IMR-90 (cell line): Measurements from ENCODE around the gene TFIP11. TPM values are rescaled to one million over a fixed set of nuclear protein-coding genes. Genes with fewer than 3 reads are reported as not detected.

Source experiments
- ATAC-seq: fragments of 200-7000 bp; cut with Tn5 transposase; 2 replicates; pipeline ENCODE4 v1.9.1; 2020; ENCODE audit warnings: low read depth, mild to moderate bottlenecking, moderate library complexity
- BruUV-seq: library from RNA; stranded (reverse); fragments of 400-500 nt; replicated peaks from 2 replicates; lab custom pipeline; 2021; lab: Mats Ljungman, UMichigan
- CTCF ChIA-PET: fragments of 300-600 bp; formaldehyde crosslinking; extraction: SDS; loops from one replicate; lab custom pipeline; 2021; ENCODE audit warnings: antibody characterized with exemption; lab: Yijun Ruan, JAX
- POLR2A ChIA-PET: fragments of 300-600 bp; sonication (Branson Sonifier 250); formaldehyde crosslinking; loops from one replicate; lab custom pipeline; 2022; ENCODE audit warnings: antibody characterized with exemption; ENCODE audit not compliant: unreplicated experiment; lab: Charles Lee
- DNase-seq: peaks from one replicate; pipeline ENCODE4 v3.0.0; 2013
- H2AFZ ChIP-seq: replicated peaks from 2 replicates; pipeline ENCODE3; 2013; ENCODE audit warnings: low read length, mild to moderate bottlenecking; ENCODE audit not compliant: poor library complexity
- H2AK5ac ChIP-seq: 2 replicates; pipeline ENCODE4 v1.6.1; 2013; ENCODE audit warnings: low read depth, low read length, inconsistent platforms
- H2AK9ac ChIP-seq: replicated peaks from 2 replicates; pipeline ENCODE3; 2013; ENCODE audit warnings: mild to moderate bottlenecking, low read depth, low read length, moderate library complexity; ENCODE audit not compliant: poor library complexity
- H2BK120ac ChIP-seq: 2 replicates; pipeline ENCODE4 v1.6.1; 2013; ENCODE audit warnings: low read depth, low read length, inconsistent platforms
- H2BK15ac ChIP-seq: 3 replicates; pipeline ENCODE4 v1.6.1; 2013; ENCODE audit warnings: low read depth, low read length, inconsistent platforms
- H2BK20ac ChIP-seq: 2 replicates; pipeline ENCODE4 v1.6.1; 2013; ENCODE audit warnings: low read depth, mild to moderate bottlenecking, inconsistent platforms, low read length, moderate library complexity
- H2BK5ac ChIP-seq: 2 replicates; pipeline ENCODE4 v1.6.1; 2013; ENCODE audit warnings: mild to moderate bottlenecking, low read depth, low read length, inconsistent platforms; ENCODE audit not compliant: poor library complexity, severe bottlenecking
- H3K14ac ChIP-seq: replicated peaks from 2 replicates; pipeline ENCODE4 v1.6.1; 2013; ENCODE audit warnings: low read depth, low read length, inconsistent platforms
- H3K18ac ChIP-seq: 2 replicates; pipeline ENCODE4 v1.6.1; 2013; ENCODE audit warnings: low read depth, low read length, control low read depth
- H3K23ac ChIP-seq: 2 replicates; pipeline ENCODE4 v1.6.1; 2013; ENCODE audit warnings: low read depth, low read length, inconsistent platforms
- H3K27ac ChIP-seq: 2 replicates; pipeline ENCODE4 v1.5.1; 2013; ENCODE audit warnings: mild to moderate bottlenecking, control low read depth, low read length; ENCODE audit not compliant: insufficient read depth
- H3K27me3 ChIP-seq: 2 replicates; pipeline ENCODE4 v1.6.1; 2013; ENCODE audit warnings: low read length; ENCODE audit not compliant: control insufficient read depth, insufficient read depth
- H3K36me3 ChIP-seq: 2 replicates; pipeline ENCODE4 v1.6.1; 2013; ENCODE audit warnings: low read length, mixed read lengths; ENCODE audit not compliant: control insufficient read depth, insufficient read depth
- H3K4ac ChIP-seq: 2 replicates; pipeline ENCODE4 v1.6.1; 2013; ENCODE audit warnings: low read depth, low read length, inconsistent platforms
- H3K4me1 ChIP-seq: 2 replicates; pipeline ENCODE4 v1.6.1; 2013; ENCODE audit warnings: low read length, mixed read lengths; ENCODE audit not compliant: control insufficient read depth, insufficient read depth
- H3K4me2 ChIP-seq: 2 replicates; pipeline ENCODE4 v1.6.1; 2013; ENCODE audit warnings: low read depth, mild to moderate bottlenecking, control low read depth, low read length, moderate library complexity
- H3K4me3 ChIP-seq: 2 replicates; pipeline ENCODE4 v1.5.1; 2013; ENCODE audit warnings: low read depth, mild to moderate bottlenecking, control low read depth, low read length, moderate library complexity; ENCODE audit not compliant: insufficient read depth
- H3K56ac ChIP-seq: 2 replicates; pipeline ENCODE4 v1.6.1; 2013; ENCODE audit warnings: low read length, inconsistent platforms; ENCODE audit not compliant: insufficient read depth; ENCODE audit errors: extremely low read depth
- H3K79me1 ChIP-seq, 2 experiments: 2 replicates each; pipeline ENCODE4 v1.6.1; 2013; ENCODE audit warnings: low read length in 2 of 2, inconsistent platforms in 1 of 2, low read depth in 1 of 2
- H3K9ac ChIP-seq: 2 replicates; pipeline ENCODE4 v1.6.1; 2013; ENCODE audit warnings: low read depth, low read length, control low read depth
- H3K9me1 ChIP-seq: 2 replicates; pipeline ENCODE4 v1.6.1; 2013; ENCODE audit warnings: low read length, inconsistent platforms; ENCODE audit not compliant: insufficient read depth
- H3K9me3 ChIP-seq: 2 replicates; pipeline ENCODE4 v1.6.1; 2013; ENCODE audit warnings: low read length; ENCODE audit not compliant: control insufficient read depth, insufficient read depth
- H4K20me1 ChIP-seq: 2 replicates; pipeline ENCODE4 v1.6.1; 2013; ENCODE audit warnings: low read length, inconsistent platforms; ENCODE audit not compliant: insufficient read depth
- H4K5ac ChIP-seq: 2 replicates; pipeline ENCODE4 v1.6.1; 2013; ENCODE audit warnings: mild to moderate bottlenecking, low read depth, low read length, control low read depth
- H4K8ac ChIP-seq, 2 experiments: 2 replicates each; pipeline ENCODE4 v1.6.1; 2013; ENCODE audit warnings: low read depth in 2 of 2, low read length in 2 of 2, control low read depth in 1 of 2, inconsistent platforms in 1 of 2
- H4K91ac ChIP-seq: 2 replicates; pipeline ENCODE4 v1.6.1; 2013; ENCODE audit warnings: low read depth, low read length, inconsistent platforms; ENCODE audit not compliant: insufficient read depth
- BHLHE40 ChIP-seq: fragments of 150-350 bp; IDR thresholded peaks from 2 replicates; pipeline ENCODE4 v1.6.1; 2016; ENCODE audit warnings: mild to moderate bottlenecking, low read depth, low read length
- CEBPB ChIP-seq: IDR thresholded peaks from 2 replicates; pipeline ENCODE4 v1.6.1; 2012; ENCODE audit warnings: low read depth, low read length, improper control_type of control experiment
- CHD1 ChIP-seq: IDR thresholded peaks from 2 replicates; pipeline ENCODE4 v1.6.1; 2012; ENCODE audit warnings: low read depth, low read length, improper control_type of control experiment
- CTCF ChIP-seq: conservative IDR thresholded peaks from 2 replicates; pipeline ENCODE4 v1.5.1; 2012; ENCODE audit warnings: mild to moderate bottlenecking, low read depth, low read length, improper control_type of control experiment
- FOS ChIP-seq: fragments of 150-350 bp; IDR thresholded peaks from 2 replicates; pipeline ENCODE4 v1.6.1; 2016; ENCODE audit warnings: low read depth, low read length
- MAFK ChIP-seq: IDR thresholded peaks from 2 replicates; pipeline ENCODE4 v1.6.1; 2012; ENCODE audit warnings: low read depth, low read length, improper control_type of control experiment
- MAZ ChIP-seq: IDR thresholded peaks from 2 replicates; pipeline ENCODE4 v1.6.1; 2012; ENCODE audit warnings: low read depth, mild to moderate bottlenecking, low read length, improper control_type of control experiment, moderate library complexity, borderline replicate concordance
- NFE2L2 ChIP-seq: fragments of 150-350 bp; IDR thresholded peaks from 2 replicates; pipeline ENCODE4 v1.6.1; 2016; ENCODE audit warnings: low read depth, mild to moderate bottlenecking, low read length
- RAD21 ChIP-seq: IDR thresholded peaks from 2 replicates; pipeline ENCODE4 v1.6.1; 2012; ENCODE audit warnings: low read length, improper control_type of control experiment
- WGBS, 2 experiments: methylation state at CpG; one replicate each; pipeline versions ENCODE4 v1.1.5 to v1.1.7; 2013; ENCODE audit warnings: missing lambda C conversion rate in 2 of 2; ENCODE audit not compliant: insufficient read length in 1 of 2; ENCODE audit errors: extremely low coverage in 2 of 2; 5-methylcytosine and 5-hydroxymethylcytosine counted together
- dilution Hi-C: fragments of 300-500 bp; cut with HindIII; formaldehyde crosslinking; loops from one replicate; pipeline ENCODE4 v1.14.3; 2018; ENCODE audit warnings: low sequenced_read_pairs; ENCODE audit not compliant: unreplicated experiment
- in situ Hi-C: fragments of 300-500 bp; cut with MboI; formaldehyde crosslinking; loops from 3 replicates; pipeline ENCODE4 v1.14.3; 2019; ENCODE audit warnings: low sequenced_read_pairs, inconsistent platforms, mixed read lengths
- intact Hi-C: fragments of 100-400 bp; cut with micrococcal nuclease; formaldehyde crosslinking; loops from 2 replicates; pipeline ENCODE4 v1.10.0; 2022
- polyA plus RNA-seq, 3 experiments: library from polyadenylated mRNA; depleted of rRNA; stranded (reverse); fragments of >200 nt; gene quantifications; 2 replicates each; pipeline ENCODE4 v1.2.3, GENCODE V29; 2012; ENCODE audit warnings: low replicate concordance in 1 of 3
- total RNA-seq: library from RNA; depleted of rRNA; stranded (reverse); fragments of >200 nt; gene quantifications from 2 replicates; pipeline ENCODE4 v1.2.3, GENCODE V29; 2012

TFIP11 gene
- total and polyA plus RNA-seq, 2 of the 4 experiments (the other 2 are of a cell fraction): 22.5 to 43.2 TPM

- Histone ChIP-seq H2BK5ac (no peak overlapping the region), H3K79me1 (peaks cover 24 to 56% of the 10 kb centered on the region in 2 experiments), H3K9ac (no peak overlapping the region), H3K4me1 (peaks cover 10% of the 10 kb centered on the region), H3K9me3 (no peaks in the 10 kb centered on the region), H3K4me2 (no peak overlapping the region), H3K23ac (no peak overlapping the region), H3K14ac (no peak overlapping the region), H4K20me1 (no peaks in the 10 kb centered on the region), H3K4me3 (no peak overlapping the region), H4K5ac (no peak overlapping the region), H2AFZ (no peak overlapping the region), H2BK15ac (no peak overlapping the region), H3K56ac (no peak overlapping the region), H3K4ac (no peak overlapping the region), H3K36me3 (peaks cover 12% of the 10 kb centered on the region), H3K27ac (no peak overlapping the region), H2AK5ac (no peak overlapping the region), H3K27me3 (no peaks in the 10 kb centered on the region), H3K18ac (no peak overlapping the region), H4K8ac (no peak overlapping the region), H3K9me1 (peaks cover 3% of the 10 kb centered on the region; the same call in 1 of the 2 replicates), H4K91ac (no peak overlapping the region), H2BK120ac (no peak overlapping the region), H2AK9ac (no peak overlapping the region), H2BK20ac (no peak overlapping the region)
- ChIA-PET POLR2A (no interaction called here), CTCF (interaction anchor here (0.7 kb wide), 1 partner anchor 1968 kb away, joined by 3 read pairs; no protein-coding TSS in a partner anchor)
- ATAC-seq: no peak
- in situ Hi-C loops: no loop called here
- intact Hi-C loops: no loop called here
- DNase-seq: no peak
- TF ChIP-seq MAFK: no peak
- TF ChIP-seq CTCF: no peak
- no peak for TF ChIP-seq NFE2L2
- TF ChIP-seq CHD1: no peak
- no peak for TF ChIP-seq RAD21
- TF ChIP-seq MAZ: no peak
- no peak for TF ChIP-seq FOS
- no peak for TF ChIP-seq BHLHE40
- no peak for TF ChIP-seq CEBPB
- dilution Hi-C loops: no loop called here
- WGBS, 2 experiments: no CpG with 5 or more reads among the region's 12 CpGs
- BruUV-seq: no TSS peak
Observed at GRCh38 chr22:26479043-26479791, 33.1 kb downstream of the TFIP11 start.
